Medulla oblongata (tissue), 1 donor: ENCODE data around the gene PPM1H.
"Not testable (repeated sequence)": the region's sequence is repeated elsewhere in the genome, so short reads cannot be mapped to it uniquely, and the experiment has no call there.

Experiments
- DNase-seq: peaks from one replicate; pipeline ENCODE4 v3.0.0-alpha.2; 2015; ENCODE audit errors: extremely low spot score

PPM1H gene

DNA sequence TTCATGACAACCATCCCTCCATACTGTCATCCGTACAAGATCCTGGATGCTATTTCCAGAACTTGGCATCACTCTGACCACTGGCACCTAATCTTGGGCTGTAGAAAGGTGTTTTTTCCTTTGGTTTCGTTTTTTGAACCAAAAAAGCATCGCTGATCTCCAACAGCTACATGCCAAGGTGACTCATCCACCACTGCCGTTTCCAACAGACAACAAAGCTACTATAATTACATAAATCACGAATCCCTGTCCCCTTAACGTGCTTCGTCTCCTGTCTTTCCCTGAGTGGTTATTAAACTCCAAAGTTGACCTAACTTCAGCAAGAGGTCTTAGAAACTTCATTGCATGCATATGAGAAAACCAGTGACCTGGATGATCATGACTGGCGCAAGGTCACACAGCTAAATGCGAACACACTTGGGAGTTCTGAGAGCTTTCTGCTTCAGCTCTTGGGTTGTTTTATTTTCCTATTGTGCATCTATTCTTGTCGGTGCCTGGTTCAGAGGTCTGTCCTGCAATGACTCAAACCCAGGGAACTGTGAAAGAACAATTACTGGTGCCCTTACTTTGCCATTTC, 99.9 kb downstream of the PPM1H start:
- DNase-seq: no peak

DNA sequence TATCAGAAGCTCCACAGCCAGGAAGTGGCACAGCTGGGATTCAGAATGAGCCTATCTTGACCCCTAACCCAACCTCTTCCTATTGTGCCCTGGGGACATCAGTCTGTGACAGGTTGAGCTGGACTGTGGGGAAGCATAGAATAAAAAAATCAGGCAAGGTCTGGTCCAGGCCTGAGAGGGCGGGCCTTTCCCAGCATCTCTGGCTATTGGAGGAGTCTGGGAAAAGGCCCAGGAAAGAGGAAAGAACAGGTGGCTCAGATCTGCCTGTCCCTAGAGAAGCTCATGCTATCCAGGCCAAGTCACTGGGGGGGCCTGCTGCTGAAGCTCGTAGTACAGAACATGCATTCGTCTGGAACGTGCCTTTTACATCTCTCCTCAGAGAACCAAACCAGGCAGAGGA, 100.5 kb downstream of the PPM1H start:
- DNase-seq: no peak

DNA sequence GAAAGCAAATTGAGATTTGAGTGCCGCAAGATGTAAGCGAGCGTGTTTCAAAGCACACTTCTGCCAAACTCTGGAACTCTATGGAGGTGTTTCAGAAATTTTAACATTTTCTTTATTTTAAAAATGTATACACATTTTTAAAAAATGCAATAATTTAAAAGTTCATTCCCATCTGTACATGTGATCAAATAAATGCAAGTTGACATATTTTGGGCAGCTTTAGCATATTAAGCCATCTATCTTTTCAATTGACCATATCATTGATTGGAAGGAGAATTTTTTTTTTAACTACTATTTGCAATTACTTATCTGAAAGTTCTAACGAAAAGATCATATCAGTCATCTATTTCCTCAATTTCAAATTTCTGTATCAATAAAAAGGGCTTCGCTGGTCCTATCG, 101.3 kb downstream of the PPM1H start:
- no peak for DNase-seq

DNA sequence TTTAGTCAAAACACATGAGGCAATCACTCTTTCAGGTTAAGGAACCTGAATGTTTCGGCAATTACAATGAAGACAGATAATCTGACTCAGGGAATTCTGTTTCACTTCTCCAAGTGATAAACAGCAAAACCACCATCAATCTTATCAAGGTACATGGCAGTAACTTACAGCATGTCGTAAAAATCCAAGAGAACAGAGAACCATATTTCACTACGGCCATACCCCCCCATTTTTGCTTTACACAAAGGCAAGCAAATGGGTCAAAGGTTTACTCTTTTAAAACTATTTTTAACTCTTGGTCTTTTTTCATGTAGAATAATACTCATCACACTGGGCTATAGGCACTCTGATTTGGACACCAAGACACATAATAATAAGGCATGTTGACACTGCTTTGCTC, 102.4 kb downstream of the PPM1H start:
- no peak for DNase-seq

DNA sequence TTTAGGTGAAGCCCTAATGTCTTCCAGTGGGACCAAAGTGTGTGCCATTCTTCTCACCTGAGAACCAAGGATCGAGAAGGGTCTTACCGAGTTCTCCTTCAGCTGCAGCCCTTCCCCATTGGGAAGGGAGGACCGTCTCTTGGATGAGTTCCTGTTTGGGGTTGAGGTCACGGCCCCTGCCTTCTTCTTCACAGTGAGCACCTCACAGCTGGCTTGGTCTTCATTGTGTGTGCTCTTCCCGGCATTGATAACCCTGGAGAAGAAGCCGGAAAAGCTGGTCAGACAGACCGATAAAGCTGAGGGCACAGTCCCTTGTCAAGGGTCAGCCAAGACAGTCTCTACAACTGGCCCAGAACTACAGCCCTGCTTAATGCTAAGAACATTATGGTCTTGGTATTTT, 102.9 kb downstream of the PPM1H start:
- no peak for DNase-seq

DNA sequence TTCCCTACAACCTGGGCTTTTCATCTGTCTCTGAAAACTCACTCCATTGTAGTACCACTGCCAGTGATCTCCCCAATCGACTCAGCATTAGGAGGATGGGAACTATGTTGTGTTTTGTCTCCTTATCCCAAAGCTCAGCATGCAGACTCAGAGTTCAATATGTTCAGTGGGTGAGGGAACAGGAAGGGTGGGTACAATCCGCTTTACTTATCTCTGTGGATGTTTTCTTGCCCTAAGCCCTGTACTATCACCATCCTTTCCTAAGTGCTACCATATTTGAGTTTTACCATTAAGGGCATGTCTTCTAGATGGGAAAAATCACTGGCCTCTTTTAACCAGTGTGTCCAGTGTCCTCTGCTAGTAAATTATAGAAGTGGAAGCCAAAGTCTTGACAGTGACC, 107.1 kb downstream of the PPM1H start:
- DNase-seq: no peak

DNA sequence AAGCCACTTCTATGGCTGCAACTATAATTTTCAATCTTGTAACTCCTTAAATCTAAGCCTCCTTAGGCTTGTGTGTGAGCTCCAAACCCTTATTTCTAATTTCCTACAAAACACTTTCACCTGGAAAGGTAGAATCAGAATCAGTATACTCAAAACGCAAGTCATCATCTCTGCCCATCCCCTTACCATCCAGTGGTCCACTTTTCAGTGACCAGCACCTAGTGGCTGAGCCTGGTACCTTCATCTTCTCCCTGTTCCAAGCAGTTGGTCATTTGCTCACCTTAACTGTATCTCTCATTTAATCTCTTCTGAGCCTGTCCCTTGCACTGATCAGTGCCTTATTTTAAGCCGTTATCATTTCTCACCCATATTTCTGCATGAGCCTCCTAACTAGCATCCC, 107.9 kb downstream of the PPM1H start:
- no peak for DNase-seq

DNA sequence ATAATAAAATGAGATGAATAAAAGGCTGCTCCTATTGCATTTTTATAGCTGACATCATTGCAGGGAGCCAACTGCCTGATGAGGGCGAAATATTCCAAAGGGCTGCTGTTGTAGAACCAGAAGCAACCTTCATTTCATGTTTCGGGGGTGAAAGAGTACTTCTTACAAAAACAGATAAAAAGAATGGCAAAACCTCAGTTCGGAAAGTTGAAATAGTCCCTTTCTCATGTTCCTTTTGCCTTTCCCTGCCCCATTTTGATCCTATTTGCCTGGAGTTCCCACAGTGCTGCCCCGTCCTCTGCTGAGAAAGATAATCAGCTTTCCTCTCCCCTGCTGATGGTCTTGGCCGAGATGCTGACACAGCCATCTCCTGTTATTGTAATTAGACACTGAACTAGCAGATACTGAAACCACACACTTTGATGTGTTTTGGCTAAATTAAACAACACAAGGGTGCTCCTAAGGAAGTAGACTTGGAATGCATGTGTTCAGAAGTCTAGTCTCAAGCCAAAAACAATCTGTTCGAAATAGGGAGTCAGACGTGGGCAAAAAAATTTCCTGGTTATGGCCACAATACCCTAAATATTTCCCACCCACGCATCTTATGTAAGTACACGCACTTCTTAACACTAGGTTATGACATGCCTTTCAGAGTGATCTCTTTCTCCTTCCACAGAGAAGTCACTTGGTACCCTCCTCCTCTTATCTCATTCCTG, 117.2 kb downstream of the PPM1H start:
- peak; percentile 73 for DNase-seq

DNA sequence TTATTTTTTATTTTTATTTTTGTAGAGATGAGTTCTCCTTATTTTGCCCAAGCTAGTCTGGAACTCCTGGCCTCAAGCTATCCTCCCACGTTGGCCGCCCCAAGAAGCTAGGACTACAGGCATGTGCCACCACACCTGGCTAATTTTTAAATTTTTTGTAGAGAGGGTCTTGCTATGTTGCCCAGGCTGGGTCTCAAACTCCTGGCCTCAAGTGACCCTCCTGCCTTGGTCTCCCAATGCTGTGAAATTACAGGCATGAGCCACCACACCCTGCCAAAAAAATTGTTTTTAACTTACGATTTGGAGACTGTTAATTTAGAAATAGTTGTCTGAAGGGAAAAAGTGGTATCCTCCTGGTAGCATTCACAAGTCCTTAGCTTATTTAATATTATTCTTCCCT, 120.7 kb downstream of the PPM1H start:
- no peak for DNase-seq

DNA sequence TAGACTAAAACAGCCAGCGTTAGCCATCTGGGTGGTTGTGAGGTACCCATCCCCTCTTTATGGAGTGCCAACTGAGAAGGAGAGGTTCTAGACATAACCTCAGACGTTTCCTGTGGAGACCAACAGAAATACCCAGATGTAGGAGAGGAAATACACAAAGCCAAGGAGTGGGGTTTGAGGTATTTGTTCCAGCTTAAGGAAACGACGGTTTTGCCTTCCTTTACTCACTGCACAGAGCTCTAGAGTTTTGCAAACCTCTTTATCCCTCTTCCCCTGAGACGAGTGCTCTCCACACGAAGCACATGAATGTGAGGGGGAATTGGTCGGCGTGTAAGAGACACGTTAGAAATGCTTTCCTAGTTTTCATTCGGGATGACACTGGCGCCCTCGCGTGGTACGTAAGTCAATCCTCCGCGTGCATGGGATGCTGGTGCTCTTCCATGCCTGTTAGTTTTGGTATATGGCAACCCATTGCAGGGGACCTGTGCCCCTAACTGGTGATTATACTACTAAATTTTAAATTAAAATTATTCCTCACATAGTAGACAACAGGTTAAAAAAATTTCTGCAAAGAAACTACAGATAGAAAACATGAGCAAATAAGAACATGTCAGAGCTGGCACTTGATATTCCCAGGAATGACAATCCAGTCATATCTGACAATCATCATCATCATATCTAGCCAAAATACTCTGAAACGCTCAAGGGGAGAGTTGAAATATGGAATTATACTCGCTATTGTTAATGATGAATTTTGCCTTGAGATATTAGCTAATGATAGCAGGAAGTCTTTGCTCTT, 121.7 kb downstream of the PPM1H start:
- DNase-seq: peak; percentile 85

DNA sequence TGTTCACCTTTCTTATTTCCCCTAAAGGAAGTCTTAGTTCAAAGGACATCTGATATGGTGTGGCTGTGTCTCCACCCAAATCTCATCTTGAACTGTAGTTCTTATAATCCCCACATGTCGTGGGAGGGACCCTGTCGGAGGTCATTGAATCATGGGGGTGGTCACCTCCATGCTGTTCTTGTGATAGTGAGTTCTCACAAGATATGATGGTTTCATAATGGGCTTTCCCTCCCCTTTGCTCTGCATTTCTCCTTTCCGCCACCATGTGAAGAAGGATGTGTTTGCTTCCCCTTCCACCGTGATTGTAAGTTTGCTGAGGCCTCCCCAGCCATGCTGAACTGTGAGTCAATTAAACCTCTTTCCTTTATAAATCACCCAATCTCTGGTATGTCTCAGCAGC, 123.5 kb downstream of the PPM1H start:
- not testable (repeated sequence) for DNase-seq

DNA sequence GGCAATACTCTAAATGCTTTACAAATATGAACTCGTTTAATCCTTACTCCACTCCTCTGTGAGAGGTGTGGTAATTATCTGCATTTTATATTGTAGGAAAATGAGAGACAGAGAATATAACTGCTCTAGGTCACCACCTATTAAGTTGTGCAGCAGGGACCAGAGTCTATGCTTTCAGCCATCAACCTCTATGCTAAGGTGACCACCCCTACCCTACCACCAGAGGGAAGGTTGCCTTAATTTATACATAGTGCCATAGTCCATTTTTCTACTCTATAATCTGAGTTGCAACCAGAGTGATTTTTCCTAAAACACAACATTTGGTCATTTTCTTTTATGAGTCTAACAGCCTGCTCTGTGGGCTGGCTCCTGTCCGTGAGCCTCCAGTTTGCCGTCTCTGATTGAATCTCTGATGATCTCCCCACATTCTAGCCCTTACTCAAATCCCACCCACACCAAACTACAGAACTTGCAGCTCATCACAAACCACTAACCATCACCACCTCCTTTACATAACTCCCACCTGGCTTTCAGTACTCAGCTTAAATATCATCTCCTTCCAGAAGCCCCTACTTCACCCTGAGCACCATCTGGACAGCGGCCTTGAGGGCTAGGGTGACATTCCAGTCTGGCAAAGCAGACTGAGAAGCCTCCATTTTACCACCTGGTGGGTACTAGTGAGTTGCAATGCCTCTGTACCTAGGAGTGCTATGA, 126.6 kb downstream of the PPM1H start:
- no peak for DNase-seq

DNA sequence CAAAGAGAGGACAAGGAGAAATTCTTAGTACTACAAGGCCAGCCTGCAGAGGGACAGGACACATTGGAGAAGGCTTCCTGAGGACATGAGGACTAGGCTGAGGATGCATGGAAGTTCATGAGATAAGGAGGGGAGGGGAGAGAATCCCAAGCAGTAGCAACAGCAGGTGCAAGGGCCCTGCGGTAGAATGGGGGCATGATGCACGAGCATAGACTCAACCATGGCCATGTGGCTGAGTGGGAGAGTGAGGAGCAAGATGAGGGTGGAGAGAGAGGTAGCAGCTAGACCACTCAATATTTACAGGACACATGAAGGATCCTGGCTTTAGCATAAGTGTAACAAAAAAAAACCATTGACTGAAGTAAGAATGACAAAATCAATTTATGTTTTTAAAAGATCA, 128.1 kb downstream of the PPM1H start:
- DNase-seq: no peak

DNA sequence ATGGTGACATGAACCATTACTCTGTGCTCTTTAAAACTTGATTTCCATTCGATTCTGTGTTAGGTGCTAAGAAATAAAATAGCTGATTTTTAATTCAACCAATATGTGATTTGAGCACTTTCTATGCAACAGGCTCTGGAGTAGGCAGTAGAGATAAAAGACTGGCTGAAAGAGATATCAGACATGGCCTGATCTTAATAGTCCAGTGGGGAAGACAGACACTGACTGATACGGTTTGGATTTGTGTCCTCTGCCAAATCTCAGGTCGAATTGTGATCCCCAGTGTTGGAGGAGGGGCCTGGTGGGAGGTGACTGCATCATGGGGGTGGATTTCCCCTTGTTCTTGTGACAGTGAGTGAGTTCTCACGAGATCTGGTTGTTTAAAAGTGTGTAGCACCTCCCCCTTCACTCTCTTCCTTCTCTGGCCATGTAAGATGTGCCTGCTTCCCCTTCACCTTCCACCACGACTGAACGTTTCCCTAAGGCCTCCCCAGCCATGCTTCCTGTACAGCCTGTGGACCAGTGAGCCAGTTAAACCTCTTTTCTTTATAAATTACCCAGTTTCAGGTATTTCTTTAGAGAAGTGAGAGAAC, 128.6 kb downstream of the PPM1H start:
- no peak for DNase-seq

DNA sequence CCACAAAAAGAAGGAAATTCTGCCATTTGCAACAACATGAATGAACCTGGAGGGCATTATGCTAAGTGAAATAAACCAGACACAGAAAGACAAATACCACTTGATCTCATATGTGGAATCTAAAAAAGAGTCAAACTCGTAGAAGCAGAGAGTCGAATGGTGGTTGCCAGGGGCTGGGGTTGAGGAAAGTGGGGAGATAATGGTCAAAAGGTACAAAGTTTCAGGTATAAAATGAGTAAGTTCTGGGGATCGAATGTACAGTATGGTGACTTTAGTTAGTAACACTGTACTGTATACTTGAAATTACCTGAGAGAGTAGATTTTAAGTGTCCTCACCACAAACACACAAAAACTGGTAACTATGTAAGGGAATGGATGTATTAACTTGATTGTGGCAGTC, 129.4 kb downstream of the PPM1H start:
- no peak for DNase-seq

DNA sequence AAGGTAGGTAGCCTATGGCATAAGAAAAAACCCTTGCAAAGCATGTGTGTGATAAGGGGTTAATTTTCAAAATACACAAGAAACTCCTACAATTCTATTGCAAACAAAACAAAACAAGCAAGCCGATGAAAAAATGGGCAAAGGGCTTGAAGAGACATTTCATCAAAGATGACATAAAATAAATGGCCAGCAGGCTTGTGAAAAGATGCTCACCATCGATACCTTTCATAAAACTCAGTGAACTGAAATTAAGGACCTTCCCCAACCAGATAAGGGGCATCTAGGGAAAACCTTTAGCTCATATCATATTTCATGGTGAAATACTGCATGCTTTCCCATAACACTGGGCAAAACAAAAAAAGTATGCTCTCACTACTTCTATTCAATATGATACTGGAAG, 131.2 kb downstream of the PPM1H start:
- DNase-seq: no peak

DNA sequence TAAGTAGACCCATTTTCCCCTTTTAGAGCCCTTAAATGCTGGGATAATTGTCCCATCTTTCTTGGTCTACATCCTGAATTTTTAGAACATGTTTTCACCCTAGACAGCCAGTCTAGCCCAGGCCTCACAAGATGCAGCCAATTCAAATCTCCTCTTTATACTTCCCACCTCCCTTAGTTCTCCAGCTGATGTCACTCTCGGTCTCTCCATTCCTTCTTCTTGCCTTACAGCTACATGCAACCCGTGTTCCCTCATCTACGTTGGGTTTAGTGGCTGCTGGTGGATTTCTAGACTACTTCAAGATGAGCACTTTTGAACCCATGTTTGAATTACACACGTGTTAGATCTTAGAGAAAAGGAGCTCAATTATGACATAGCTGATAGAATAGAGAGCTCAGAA, 132.0 kb downstream of the PPM1H start:
- peak; percentile 76 for DNase-seq

DNA sequence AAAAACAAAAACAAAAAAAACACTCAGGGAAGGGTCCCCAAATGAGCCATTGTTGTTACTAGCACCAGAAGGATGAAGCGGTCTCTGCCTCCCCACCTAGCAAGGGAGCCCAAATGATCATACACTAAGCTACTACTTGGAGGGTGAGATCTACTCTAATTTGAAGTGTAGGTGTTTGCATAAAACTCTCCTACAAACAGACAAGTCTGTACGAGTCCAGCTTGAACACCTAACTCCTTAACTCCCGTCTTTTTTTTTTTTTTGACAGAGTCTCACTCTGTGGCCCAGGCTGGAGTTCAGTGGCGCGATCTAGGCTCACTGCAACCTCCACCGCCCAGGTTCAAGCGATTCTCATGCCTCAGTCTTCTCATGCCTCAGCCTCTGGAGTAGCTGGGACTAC, 132.6 kb downstream of the PPM1H start:
- no peak for DNase-seq

DNA sequence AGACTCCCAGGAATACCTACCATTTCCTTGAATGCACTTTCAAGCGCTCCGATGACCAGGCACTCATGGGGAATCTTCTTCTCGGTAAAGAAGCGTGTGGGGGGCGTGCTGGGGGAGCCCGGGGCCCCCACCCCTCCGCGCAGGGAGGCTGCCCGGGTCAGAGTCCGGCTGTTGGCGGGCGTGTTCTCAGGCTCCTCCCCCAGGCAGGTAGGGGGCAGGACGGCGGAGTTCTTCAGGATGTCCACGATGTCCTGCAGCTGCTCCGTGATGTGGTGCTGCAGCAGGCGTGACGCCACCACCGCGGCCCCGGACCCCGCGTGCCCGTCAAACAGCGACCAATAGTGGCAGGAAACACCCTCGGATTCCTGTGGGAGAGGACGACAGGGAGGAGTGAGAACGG, 133.2 kb downstream of the PPM1H start:
- no peak for DNase-seq

DNA sequence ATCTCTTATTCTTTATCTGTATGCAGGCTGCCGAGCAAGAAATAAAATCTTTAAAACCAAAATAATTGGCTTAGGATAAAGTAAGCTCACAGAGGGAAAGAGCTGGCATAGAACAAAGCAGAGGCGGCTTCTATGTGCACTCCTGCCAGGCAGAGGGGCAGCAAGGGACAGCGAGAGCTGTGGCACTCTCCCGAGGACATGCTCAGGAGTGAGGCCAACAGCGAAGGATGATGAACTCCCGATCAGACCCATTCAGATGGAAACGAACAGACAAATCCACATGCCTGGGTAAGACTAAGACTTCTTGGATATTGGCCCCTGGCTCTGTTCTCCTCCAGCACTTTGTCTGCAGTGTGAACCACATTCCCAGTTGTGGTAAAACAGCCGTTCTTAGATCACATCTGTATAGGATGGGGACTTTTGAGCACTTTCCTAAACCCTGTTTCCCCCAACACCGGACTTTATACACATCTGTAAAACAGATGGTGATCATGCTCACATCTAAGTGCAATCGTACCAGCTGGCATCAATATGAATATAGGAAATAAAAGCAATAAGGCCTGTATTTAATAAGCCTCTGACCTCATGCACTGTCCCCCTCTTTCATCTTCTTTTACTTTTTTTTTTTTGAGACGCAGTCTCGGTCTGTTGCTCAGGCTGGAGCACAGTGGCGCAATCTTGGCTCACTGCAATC, 134.1 kb downstream of the PPM1H start:
- peak; percentile 37 for DNase-seq

DNA sequence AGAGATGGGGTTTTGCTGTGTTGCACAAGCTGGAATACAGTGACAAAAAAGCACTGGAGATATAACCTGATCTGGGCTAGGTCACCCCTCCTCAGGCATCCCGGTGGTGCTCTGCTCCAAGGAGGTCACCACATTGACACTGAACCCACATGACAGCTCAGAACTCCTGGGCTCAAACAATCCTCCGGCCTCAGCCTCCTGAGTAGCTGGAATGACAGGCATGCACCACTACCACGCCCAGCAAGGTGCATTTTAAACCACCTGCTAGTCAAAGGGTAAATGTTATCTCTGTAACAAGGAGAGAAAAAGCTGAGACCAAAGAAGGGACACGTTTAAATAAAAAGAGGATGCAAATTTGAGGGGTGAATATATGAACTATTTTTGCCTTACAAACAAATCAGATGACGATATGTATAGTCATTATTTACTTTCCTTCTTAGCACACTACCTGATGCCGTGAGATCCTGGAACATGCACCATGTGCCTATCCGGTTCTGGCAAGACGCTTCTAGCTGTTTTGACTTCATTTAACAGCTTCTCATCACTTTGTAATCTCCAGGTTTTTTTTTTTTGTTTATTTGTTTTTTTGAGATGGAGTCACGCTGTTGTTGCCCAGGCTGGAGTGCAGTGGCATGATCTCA, 135.1 kb downstream of the PPM1H start:
- no peak for DNase-seq
